Liver (tissue), 3 donors: ENCODE measurements around the gene ARSJ.

Source experiments
- ATF3 ChIP-seq: IDR thresholded peaks from 2 replicates; pipeline ENCODE4 v1.6.1; 2016; ENCODE audit warnings: antibody characterized with exemption
- CTCF ChIP-seq: fragments of 150-350 bp; IDR thresholded peaks from 2 replicates; pipeline ENCODE4 v1.5.1; 2017; ENCODE audit warnings: improper control_type of control experiment, low read depth, low read length; ENCODE audit not compliant: missing input control
- EGR1 ChIP-seq, 2 donors: IDR thresholded peaks; 2 replicates each; pipeline ENCODE4 v1.6.1; 2016 to 2018; ENCODE audit warnings: antibody characterized with exemption in 2 of 2, low read depth in 2 of 2
- FOXA1 ChIP-seq: IDR thresholded peaks from 2 replicates; pipeline ENCODE4 v1.6.1; 2016; ENCODE audit warnings: antibody characterized with exemption
- GABPA ChIP-seq, 2 donors: IDR thresholded peaks in 1 of 2; conservative IDR thresholded peaks in 1 of 2; 2 replicates each; pipeline ENCODE4 v1.6.1; 2016; ENCODE audit warnings: antibody characterized with exemption in 2 of 2, mild to moderate bottlenecking in 1 of 2, moderate library complexity in 1 of 2
- JUND ChIP-seq, 2 donors: IDR thresholded peaks; 2 replicates each; pipeline ENCODE4 v1.6.1; 2016; ENCODE audit warnings: antibody characterized with exemption in 2 of 2
- MAX ChIP-seq: IDR thresholded peaks from 2 replicates; pipeline ENCODE4 v1.6.1; 2016; ENCODE audit warnings: antibody characterized with exemption
- RAD21 ChIP-seq, 2 donors: IDR thresholded peaks; 2 replicates each; pipeline ENCODE4 v1.6.1; 2016; ENCODE audit warnings: antibody characterized with exemption in 2 of 2, mild to moderate bottlenecking in 2 of 2
- REST ChIP-seq: IDR thresholded peaks from 2 replicates; pipeline ENCODE4 v1.6.1; 2016; ENCODE audit warnings: antibody characterized with exemption, mild to moderate bottlenecking
- SP1 ChIP-seq: IDR thresholded peaks from 2 replicates; pipeline ENCODE4 v1.6.1; 2018; ENCODE audit warnings: antibody characterized with exemption, mild to moderate bottlenecking
- TAF1 ChIP-seq: conservative IDR thresholded peaks from 2 replicates; pipeline ENCODE4 v1.6.1; 2016; ENCODE audit warnings: antibody characterized with exemption, mild to moderate bottlenecking
- YY1 ChIP-seq: IDR thresholded peaks from 2 replicates; pipeline ENCODE4 v1.6.1; 2016; ENCODE audit warnings: antibody characterized with exemption, mild to moderate bottlenecking
- donor health status: healthy.
- donor health status: healthy.

- TF ChIP-seq CTCF (no peak), TAF1 (no peak), JUND (IDR thresholded peaks at IDR 0.05) (no peak), SP1 (no peak), GABPA (IDR thresholded peaks at IDR 0.05 in 1 of 2, conservative IDR thresholded peaks at IDR 0.05 in 1 of 2) (no peak), EGR1 (IDR thresholded peaks at IDR 0.05; ENCODE audit: low read depth in 2 of 2) (no peak), MAX (no peak), ATF3 (no peak), YY1 (no peak), RAD21 (IDR thresholded peaks at IDR 0.05) (no peak), FOXA1 (no peak), REST (no peak)
Measured at GRCh38 chr4:113878668-113879067, 100.8 kb downstream of the ARSJ start.
